Measurements from ENCODE around the gene CSF1.

GRCh38 chr1:109912214-109912861, 1.7 kb downstream of the CSF1 start:
- TF ChIP-seq CTCF (IDR thresholded peaks at IDR 0.05) = no peak
- TF ChIP-seq POLR2A (IDR thresholded peaks at IDR 0.05) = no peak
